Raji (cell line): ENCODE data around the gene GAB2.

Experiments
- POLR2A ChIP-seq: IDR thresholded peaks from 2 replicates; pipeline ENCODE4 v1.6.1; 2011; ENCODE audit warnings: low read depth, low read length, control low read depth; ENCODE audit not compliant: insufficient read depth

GAB2 gene

GRCh38 chr11:78227921-78228320 lies 189.7 kb downstream of the GAB2 start:
- no peak for TF ChIP-seq POLR2A

GRCh38 chr11:78226684-78227680 lies 190.6 kb downstream of the GAB2 start:
- no peak for TF ChIP-seq POLR2A

- no peak for TF ChIP-seq POLR2A
These were observed 192.7 kb downstream of the GAB2 start for GRCh38 chr11:78224906-78225420.

GRCh38 chr11:78224506-78224905 lies 193.1 kb downstream of the GAB2 start:
- TF ChIP-seq POLR2A, result no peak

DNA sequence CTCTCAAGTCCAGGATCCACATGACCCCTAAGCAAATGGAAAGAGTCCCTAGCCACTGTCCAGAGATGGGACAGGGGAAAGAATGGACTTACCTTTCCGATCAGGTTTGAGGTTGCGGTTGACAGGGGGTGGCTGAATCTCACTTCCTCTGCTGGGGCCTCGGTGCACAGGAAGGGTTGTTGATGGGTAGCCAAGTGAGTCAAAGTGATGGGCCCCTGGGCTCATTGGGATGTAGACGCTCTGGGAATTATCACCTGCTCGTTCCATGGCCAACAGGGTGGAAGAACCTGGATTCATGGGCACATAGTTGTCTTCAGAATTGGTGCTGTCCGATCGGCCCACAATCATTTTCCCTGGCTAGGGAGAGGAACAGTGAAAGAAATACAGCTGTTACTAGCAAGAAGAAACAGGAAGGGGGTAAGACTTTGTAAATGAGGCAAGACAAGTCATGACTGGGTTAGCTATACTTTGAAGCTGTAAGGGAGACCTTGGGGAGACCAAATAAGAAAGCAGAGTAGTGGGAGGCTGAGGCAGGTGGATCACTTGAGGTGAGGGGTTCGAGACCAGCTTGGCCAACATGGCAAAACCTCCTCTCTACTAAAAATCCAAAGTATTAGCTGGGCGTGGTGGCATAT lies 194.2 kb downstream of the GAB2 start:
- no peak for TF ChIP-seq POLR2A

- no peak for TF ChIP-seq POLR2A
These were observed 196.0 kb downstream of the GAB2 start for GRCh38 chr11:78221396-78222315.

DNA sequence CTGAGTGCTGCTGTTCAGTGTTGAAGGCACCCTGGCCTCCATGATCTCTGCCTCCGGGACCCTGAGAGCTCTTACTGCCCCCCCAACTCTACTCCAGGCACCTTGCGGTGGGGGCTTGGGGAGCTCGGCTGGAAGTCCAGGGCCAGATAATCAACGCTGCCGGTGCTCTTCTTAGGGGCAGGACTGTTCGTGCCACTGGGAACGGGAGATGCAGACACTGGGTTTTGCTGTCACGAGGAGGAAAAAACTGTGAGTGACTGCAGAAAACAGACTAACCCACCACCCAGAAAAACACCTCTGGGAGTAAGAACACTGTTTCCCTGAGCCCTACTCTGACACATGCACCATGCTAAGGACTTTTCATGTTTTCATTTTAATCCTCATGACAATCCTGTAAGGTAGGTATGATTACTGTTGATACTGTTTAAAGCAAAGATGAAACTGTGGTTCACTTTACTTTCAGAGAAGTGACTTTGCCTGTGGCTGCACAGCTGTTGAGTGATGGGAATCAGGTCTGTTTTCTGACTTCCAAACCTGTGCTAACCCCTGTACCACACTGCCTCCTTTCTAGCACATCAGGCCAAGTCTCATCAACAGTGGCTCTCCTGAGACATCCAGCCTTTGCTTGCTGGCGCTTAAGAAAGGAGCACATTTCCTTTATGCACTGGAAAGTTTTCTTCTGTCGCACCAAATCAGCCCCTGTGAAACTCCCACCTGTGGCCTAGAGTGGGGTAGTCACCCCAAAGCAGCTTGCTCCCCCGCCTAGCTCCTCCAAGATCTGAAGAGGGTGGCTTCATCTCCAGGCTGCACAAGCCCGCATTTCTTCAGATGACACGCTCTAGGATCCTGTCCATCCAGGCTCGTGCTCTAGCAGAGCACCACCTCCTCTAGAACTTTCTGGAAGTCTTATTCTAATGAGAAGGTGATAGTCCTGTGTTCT lies 197.1 kb downstream of the GAB2 start:
- no peak for TF ChIP-seq POLR2A

DNA sequence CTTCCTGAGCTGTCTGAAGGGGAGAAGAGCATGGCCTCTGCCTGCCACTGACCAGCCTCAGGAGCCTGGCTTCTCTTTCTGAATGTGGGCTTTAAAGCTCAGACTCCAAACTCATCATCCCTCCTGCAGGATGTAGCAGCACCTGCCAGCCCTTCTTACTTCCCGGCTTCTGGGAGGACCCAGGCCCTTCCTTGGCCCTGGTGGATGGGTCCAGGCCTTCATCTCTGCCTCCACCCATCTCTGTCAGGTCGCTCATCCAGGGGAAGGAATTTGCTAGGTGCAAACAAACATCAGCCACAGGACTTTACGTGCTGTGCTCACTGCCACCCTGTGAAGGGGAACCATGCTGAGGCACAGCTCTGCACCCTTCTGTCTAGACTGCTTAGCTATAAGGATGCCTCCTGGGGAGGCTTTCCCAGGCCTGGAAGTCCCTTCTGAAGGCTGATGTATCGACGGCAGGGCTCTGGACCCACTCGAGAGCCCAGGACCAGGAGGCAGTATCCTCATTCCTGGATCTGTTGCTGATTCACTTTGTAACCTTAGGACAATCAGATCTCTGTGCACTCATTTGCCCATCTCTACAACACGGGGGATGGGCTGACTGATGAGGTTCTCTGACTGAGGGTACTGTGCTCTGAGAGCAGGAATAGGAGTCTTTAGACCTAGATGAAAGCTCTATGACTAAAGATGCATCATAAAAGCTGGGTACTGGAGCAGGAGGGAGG lies 198.0 kb downstream of the GAB2 start:
- no peak for TF ChIP-seq POLR2A

- TF ChIP-seq POLR2A, result no peak
These were observed 198.7 kb downstream of the GAB2 start for GRCh38 chr11:78218707-78219492.

- TF ChIP-seq POLR2A, result no peak
These were observed 199.7 kb downstream of the GAB2 start for GRCh38 chr11:78217650-78218541.

GRCh38 chr11:78216571-78217287 lies 200.9 kb downstream of the GAB2 start:
- no peak for TF ChIP-seq POLR2A
